ENCODE measurements around the gene PARP14.

DNA sequence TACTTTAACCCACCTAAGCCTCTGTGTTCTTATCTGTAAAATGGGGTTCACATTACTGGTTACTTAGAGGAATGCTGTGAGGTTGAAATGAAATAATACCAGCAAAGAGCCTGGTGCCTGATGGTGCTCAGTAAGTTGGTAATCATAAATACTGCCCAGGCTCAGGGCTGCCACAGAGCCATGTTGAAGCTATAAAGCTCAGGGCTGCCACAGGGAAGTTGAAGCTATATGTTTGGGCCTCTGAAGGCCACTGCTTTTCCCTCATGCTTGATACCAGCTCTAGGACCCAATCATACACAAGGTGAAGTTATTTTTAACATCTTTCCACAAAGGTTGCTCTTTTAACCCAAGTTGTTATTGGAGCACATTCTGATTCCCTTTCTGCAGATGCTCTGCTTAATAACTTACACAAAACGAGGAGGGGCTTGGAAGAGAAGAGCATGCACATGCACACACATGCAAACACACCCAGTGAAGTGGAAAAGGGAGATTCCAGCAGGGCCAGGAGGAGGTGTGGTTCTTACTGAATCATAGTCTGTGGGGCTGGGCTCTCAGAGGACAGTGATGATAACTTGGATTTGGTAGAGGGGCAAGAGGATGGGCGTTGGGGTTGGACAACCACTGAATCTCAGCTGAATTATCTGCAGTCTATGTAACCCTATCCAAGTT lies 17.4 kb downstream of the PARP14 start:
- TF ChIP-seq, protein P1, sequence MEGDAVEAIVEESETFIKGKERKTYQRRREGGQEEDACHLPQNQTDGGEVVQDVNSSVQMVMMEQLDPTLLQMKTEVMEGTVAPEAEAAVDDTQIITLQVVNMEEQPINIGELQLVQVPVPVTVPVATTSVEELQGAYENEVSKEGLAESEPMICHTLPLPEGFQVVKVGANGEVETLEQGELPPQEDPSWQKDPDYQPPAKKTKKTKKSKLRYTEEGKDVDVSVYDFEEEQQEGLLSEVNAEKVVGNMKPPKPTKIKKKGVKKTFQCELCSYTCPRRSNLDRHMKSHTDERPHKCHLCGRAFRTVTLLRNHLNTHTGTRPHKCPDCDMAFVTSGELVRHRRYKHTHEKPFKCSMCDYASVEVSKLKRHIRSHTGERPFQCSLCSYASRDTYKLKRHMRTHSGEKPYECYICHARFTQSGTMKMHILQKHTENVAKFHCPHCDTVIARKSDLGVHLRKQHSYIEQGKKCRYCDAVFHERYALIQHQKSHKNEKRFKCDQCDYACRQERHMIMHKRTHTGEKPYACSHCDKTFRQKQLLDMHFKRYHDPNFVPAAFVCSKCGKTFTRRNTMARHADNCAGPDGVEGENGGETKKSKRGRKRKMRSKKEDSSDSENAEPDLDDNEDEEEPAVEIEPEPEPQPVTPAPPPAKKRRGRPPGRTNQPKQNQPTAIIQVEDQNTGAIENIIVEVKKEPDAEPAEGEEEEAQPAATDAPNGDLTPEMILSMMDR (IDR thresholded peaks at IDR 0.05; ENCODE audit: low read depth, low read length), result no peak
- TF ChIP-seq POLR2A (IDR thresholded peaks at IDR 0.05; ENCODE audit: extremely low read depth, insufficient read length), result no peak
- no peak for TF ChIP-seq MYC (IDR thresholded peaks at IDR 0.05; ENCODE audit: low read depth, low read length)
- TF ChIP-seq, protein P2, sequence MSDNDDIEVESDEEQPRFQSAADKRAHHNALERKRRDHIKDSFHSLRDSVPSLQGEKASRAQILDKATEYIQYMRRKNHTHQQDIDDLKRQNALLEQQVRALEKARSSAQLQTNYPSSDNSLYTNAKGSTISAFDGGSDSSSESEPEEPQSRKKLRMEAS (IDR thresholded peaks at IDR 0.05; ENCODE audit: low read depth, low read length), result no peak

Measured in NB4 (cell line).